Measurements from ENCODE around the gene FADS6. TPM values are rescaled to one million over a fixed set of nuclear protein-coding genes. Genes with fewer than 3 reads are reported as not detected.

Gene FADS6
- total and polyA plus RNA-seq, 2 experiments from 2014 or later, result 0.42 to 0.73 TPM

DNA sequence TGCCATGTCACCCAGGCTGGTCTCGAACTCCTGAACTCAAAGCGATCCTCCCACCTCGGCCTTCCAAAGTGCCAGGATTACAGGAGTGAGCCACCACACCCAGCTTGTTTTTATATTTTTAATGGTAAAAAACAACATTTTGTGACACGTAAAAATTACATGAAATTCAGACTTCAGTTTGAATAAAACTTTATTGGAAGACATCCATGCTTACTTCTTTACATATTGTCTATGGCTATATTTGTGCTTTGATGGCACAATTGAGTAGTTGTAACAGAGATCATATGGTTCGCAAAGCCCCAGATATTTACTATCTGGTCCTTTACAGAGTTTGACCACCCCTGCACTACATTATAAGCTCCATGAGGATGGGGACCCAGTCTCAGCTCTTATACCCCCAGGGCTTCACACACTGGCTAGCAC, 18.8 kb downstream of the FADS6 start:
- no peaks in the 10 kb centered on the region for H3K9me3 Mint-ChIP-seq
- no peak overlapping the region for H3K27ac Mint-ChIP-seq
- DNase-seq (ENCODE audit: low spot score) (no peak), ATAC-seq (no peak)
- TF ChIP-seq, protein P1, sequence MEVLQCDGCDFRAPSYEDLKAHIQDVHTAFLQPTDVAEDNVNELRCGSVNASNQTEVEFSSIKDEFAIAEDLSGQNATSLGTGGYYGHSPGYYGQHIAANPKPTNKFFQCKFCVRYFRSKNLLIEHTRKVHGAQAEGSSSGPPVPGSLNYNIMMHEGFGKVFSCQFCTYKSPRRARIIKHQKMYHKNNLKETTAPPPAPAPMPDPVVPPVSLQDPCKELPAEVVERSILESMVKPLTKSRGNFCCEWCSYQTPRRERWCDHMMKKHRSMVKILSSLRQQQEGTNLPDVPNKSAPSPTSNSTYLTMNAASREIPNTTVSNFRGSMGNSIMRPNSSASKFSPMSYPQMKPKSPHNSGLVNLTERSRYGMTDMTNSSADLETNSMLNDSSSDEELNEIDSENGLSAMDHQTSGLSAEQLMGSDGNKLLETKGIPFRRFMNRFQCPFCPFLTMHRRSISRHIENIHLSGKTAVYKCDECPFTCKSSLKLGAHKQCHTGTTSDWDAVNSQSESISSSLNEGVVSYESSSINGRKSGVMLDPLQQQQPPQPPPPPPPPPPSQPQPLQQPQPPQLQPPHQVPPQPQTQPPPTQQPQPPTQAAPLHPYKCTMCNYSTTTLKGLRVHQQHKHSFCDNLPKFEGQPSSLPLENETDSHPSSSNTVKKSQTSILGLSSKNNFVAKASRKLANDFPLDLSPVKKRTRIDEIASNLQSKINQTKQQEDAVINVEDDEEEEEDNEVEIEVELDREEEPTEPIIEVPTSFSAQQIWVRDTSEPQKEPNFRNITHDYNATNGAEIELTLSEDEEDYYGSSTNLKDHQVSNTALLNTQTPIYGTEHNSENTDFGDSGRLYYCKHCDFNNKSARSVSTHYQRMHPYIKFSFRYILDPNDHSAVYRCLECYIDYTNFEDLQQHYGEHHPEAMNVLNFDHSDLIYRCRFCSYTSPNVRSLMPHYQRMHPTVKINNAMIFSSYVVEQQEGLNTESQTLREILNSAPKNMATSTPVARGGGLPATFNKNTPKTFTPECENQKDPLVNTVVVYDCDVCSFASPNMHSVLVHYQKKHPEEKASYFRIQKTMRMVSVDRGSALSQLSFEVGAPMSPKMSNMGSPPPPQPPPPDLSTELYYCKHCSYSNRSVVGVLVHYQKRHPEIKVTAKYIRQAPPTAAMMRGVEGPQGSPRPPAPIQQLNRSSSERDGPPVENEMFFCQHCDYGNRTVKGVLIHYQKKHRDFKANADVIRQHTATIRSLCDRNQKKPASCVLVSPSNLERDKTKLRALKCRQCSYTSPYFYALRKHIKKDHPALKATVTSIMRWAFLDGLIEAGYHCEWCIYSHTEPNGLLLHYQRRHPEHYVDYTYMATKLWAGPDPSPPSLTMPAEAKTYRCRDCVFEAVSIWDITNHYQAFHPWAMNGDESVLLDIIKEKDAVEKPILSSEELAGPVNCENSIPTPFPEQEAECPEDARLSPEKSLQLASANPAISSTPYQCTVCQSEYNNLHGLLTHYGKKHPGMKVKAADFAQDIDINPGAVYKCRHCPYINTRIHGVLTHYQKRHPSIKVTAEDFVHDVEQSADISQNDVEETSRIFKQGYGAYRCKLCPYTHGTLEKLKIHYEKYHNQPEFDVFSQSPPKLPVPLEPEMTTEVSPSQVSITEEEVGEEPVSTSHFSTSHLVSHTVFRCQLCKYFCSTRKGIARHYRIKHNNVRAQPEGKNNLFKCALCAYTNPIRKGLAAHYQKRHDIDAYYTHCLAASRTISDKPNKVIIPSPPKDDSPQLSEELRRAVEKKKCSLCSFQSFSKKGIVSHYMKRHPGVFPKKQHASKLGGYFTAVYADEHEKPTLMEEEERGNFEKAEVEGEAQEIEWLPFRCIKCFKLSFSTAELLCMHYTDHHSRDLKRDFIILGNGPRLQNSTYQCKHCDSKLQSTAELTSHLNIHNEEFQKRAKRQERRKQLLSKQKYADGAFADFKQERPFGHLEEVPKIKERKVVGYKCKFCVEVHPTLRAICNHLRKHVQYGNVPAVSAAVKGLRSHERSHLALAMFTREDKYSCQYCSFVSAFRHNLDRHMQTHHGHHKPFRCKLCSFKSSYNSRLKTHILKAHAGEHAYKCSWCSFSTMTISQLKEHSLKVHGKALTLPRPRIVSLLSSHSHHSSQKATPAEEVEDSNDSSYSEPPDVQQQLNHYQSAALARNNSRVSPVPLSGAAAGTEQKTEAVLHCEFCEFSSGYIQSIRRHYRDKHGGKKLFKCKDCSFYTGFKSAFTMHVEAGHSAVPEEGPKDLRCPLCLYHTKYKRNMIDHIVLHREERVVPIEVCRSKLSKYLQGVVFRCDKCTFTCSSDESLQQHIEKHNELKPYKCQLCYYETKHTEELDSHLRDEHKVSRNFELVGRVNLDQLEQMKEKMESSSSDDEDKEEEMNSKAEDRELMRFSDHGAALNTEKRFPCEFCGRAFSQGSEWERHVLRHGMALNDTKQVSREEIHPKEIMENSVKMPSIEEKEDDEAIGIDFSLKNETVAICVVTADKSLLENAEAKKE (CRISPR knock-in tag; IDR thresholded peaks at IDR 0.05), result no peak
- no peak for TF ChIP-seq ZNF114 (CRISPR knock-in tag; IDR thresholded peaks at IDR 0.05)
- Histone ChIP-seq H3K27me3 (ENCODE audit: insufficient read depth) (0 out of 2 replicates have a peak, but pooled peaks cover 7% of the 10 kb centered on the region), H2AFZ (no peak overlapping the region), H3K9me2 (ENCODE audit: insufficient read depth) (no peaks in the 10 kb centered on the region), H3K79me2 (replicated peaks; ENCODE audit: insufficient read depth) (no peaks in the 10 kb centered on the region), H3K4me3 (no peak overlapping the region), H3F3A (replicated peaks; ENCODE audit: low read depth) (0 out of 2 replicates have a peak, but pooled peaks cover 4% of the 10 kb centered on the region), H3K4me2 (no peak overlapping the region), H3K36me3 (ENCODE audit: insufficient read depth) (no peaks in the 10 kb centered on the region), H4K20me1 (replicated peaks; ENCODE audit: insufficient read depth) (0 out of 2 replicates have a peak, but pooled peaks cover 3% of the 10 kb centered on the region), H3K27ac (ENCODE audit: low read depth) (no peak overlapping the region), H3K4me1 (ENCODE audit: insufficient read depth) (peaks cover 9% of the 10 kb centered on the region; the same call in 1 of the 2 replicates)
- peaks cover 6% of the 10 kb centered on the region; the same call in 1 of the 3 replicates for H3K36me3 Mint-ChIP-seq (ENCODE audit: low read depth)
- H3K4me1 Mint-ChIP-seq, result peaks cover 24% of the 10 kb centered on the region
- H3K27me3 Mint-ChIP-seq (ENCODE audit: insufficient read depth, low read depth, poor library complexity), result peaks cover 12% of the 10 kb centered on the region
- no peak overlapping the region for H3K4me3 Mint-ChIP-seq

DNA sequence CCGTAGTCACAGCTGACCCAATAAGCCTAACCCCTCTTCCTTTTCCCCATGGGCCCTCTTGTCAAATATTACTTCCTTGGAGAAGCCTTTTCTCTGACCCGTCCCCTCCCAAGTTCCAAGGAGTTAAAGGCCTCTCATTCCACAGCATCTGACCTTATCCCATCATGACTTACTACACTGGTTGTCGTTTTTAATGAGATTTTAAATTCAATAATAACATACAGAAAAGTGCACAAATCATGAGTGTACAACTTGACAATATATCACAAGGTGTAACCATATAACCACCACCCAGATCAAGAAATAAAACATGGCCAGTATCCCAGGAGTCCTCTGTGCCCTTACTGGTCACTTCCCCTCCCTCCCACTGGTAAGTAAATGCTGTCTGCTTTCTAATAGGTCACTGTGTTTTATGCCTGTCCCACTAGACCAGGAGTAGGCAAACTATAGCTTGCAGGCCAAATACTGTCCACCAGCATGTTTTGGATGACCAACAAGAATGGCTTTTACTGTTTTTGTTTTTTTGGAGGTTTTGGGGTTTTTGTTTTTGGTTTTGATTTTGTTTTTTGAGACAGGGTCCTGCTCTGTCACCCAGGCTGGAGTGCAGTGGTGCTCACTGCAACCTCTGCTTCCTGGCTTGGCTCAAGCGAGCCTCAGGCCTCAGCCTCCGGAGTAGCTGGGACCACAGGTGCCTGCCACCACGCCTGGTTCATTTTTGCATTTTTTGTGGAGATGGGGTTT, 19.4 kb downstream of the FADS6 start:
- DNase-seq (ENCODE audit: low spot score), result no peak
- H3K36me3 Mint-ChIP-seq (ENCODE audit: low read depth), result peaks cover 6% of the 10 kb centered on the region; the same call in 1 of the 3 replicates
- TF ChIP-seq, protein P2, sequence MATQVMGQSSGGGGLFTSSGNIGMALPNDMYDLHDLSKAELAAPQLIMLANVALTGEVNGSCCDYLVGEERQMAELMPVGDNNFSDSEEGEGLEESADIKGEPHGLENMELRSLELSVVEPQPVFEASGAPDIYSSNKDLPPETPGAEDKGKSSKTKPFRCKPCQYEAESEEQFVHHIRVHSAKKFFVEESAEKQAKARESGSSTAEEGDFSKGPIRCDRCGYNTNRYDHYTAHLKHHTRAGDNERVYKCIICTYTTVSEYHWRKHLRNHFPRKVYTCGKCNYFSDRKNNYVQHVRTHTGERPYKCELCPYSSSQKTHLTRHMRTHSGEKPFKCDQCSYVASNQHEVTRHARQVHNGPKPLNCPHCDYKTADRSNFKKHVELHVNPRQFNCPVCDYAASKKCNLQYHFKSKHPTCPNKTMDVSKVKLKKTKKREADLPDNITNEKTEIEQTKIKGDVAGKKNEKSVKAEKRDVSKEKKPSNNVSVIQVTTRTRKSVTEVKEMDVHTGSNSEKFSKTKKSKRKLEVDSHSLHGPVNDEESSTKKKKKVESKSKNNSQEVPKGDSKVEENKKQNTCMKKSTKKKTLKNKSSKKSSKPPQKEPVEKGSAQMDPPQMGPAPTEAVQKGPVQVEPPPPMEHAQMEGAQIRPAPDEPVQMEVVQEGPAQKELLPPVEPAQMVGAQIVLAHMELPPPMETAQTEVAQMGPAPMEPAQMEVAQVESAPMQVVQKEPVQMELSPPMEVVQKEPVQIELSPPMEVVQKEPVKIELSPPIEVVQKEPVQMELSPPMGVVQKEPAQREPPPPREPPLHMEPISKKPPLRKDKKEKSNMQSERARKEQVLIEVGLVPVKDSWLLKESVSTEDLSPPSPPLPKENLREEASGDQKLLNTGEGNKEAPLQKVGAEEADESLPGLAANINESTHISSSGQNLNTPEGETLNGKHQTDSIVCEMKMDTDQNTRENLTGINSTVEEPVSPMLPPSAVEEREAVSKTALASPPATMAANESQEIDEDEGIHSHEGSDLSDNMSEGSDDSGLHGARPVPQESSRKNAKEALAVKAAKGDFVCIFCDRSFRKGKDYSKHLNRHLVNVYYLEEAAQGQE (IDR thresholded peaks at IDR 0.05; ENCODE audit: unreplicated experiment), result no peak
- TF ChIP-seq CREB1 (CRISPR knock-in tag; IDR thresholded peaks at IDR 0.05; ENCODE audit: low read depth), result no peak
- no peak for TF ChIP-seq ZNF331 (CRISPR knock-in tag; IDR thresholded peaks at IDR 0.05; ENCODE audit: low read depth)
- TF ChIP-seq STAT1 (IDR thresholded peaks at IDR 0.05; ENCODE audit: unreplicated experiment), result no peak
- no peak for TF ChIP-seq JUNB (IDR thresholded peaks at IDR 0.05; ENCODE audit: unreplicated experiment)
- TF ChIP-seq, protein P3, sequence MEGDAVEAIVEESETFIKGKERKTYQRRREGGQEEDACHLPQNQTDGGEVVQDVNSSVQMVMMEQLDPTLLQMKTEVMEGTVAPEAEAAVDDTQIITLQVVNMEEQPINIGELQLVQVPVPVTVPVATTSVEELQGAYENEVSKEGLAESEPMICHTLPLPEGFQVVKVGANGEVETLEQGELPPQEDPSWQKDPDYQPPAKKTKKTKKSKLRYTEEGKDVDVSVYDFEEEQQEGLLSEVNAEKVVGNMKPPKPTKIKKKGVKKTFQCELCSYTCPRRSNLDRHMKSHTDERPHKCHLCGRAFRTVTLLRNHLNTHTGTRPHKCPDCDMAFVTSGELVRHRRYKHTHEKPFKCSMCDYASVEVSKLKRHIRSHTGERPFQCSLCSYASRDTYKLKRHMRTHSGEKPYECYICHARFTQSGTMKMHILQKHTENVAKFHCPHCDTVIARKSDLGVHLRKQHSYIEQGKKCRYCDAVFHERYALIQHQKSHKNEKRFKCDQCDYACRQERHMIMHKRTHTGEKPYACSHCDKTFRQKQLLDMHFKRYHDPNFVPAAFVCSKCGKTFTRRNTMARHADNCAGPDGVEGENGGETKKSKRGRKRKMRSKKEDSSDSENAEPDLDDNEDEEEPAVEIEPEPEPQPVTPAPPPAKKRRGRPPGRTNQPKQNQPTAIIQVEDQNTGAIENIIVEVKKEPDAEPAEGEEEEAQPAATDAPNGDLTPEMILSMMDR (conservative IDR thresholded peaks at IDR 0.05; ENCODE audit: low read depth in 2 of 2), result no peak

More for the DNA sequence above, 19.4 kb downstream of the FADS6 start:
- Histone ChIP-seq H3F3A (replicated peaks; ENCODE audit: low read depth) (0 out of 2 replicates have a peak, but pooled peaks cover 4% of the 10 kb centered on the region), H3K79me2 (replicated peaks; ENCODE audit: insufficient read depth) (no peaks in the 10 kb centered on the region), H3K4me1 (ENCODE audit: insufficient read depth) (peaks cover 9% of the 10 kb centered on the region; the same call in 1 of the 2 replicates), H2AFZ (0 out of 2 replicates have a peak overlapping the region, but pooled peaks have one; percentile 2), H3K4me3 (peak overlapping the region; percentile 95), H3K36me3 (ENCODE audit: insufficient read depth) (no peaks in the 10 kb centered on the region), H3K4me2 (peak overlapping the region; percentile 73), H3K9me2 (ENCODE audit: insufficient read depth) (no peaks in the 10 kb centered on the region), H3K27ac (ENCODE audit: low read depth) (peak overlapping the region; percentile 66), H3K27me3 (ENCODE audit: insufficient read depth) (0 out of 2 replicates have a peak, but pooled peaks cover 7% of the 10 kb centered on the region), H4K20me1 (replicated peaks; ENCODE audit: insufficient read depth) (0 out of 2 replicates have a peak, but pooled peaks cover 3% of the 10 kb centered on the region)
- H3K4me1 Mint-ChIP-seq, result peaks cover 24% of the 10 kb centered on the region
- H3K27ac Mint-ChIP-seq, result peak overlapping the region; percentile 90
- H3K9me3 Mint-ChIP-seq, result peaks cover 2% of the 10 kb centered on the region; the same call in 1 of the 3 replicates
- ATAC-seq, result no peak
- peaks cover 17% of the 10 kb centered on the region for H3K27me3 Mint-ChIP-seq (ENCODE audit: insufficient read depth, low read depth, poor library complexity)
- H3K4me3 Mint-ChIP-seq, result peak overlapping the region; percentile 91

All from GM23338 (cell line).